SK-N-SH treated with all-trans-retinoic acid at 6 μM for 48 hours (cell line): ENCODE data around the gene PAM16.

ENCODE experiments used
- ATAC-seq: fragments of 200-7000 bp; cut with Tn5 transposase; 3 replicates; pipeline ENCODE4 v1.9.1; 2020; ENCODE audit warnings: mild to moderate bottlenecking, moderate library complexity
- BACH2 ChIP-seq: fragments of 250-450 bp; sonication (Bioruptor Pico); IDR thresholded peaks from 2 replicates; pipeline ENCODE4 v1.9.0; 2021; ENCODE audit warnings: mild to moderate bottlenecking, borderline replicate concordance
- CREB5 ChIP-seq: fragments of 250-450 bp; sonication (Bioruptor Pico); IDR thresholded peaks from 2 replicates; pipeline ENCODE4 v1.5.1; 2020; ENCODE audit warnings: low read depth, mild to moderate bottlenecking, moderate library complexity
- CSDC2 ChIP-seq: fragments of 250-450 bp; sonication (Bioruptor Pico); IDR thresholded peaks from 2 replicates; pipeline ENCODE4 v1.5.0; 2020; ENCODE audit warnings: mild to moderate bottlenecking, moderate library complexity
- CSRNP3 ChIP-seq: fragments of 250-450 bp; sonication (Bioruptor Pico); IDR thresholded peaks from 2 replicates; pipeline ENCODE4 v1.5.1; 2021; ENCODE audit warnings: mild to moderate bottlenecking, moderate library complexity
- ESRRG ChIP-seq: fragments of 250-450 bp; sonication (Bioruptor Pico); IDR thresholded peaks from 2 replicates; pipeline ENCODE4 v1.6.1; 2021; ENCODE audit warnings: mild to moderate bottlenecking
- GLIS3 ChIP-seq: fragments of 250-450 bp; sonication (Bioruptor Pico); IDR thresholded peaks from 2 replicates; pipeline ENCODE4 v1.5.0; 2020; ENCODE audit warnings: mild to moderate bottlenecking, moderate library complexity
- ISL1 ChIP-seq: fragments of 250-450 bp; sonication (Bioruptor Pico); IDR thresholded peaks from 2 replicates; pipeline ENCODE4 v2.1.2; 2022; ENCODE audit warnings: mild to moderate bottlenecking, moderate library complexity
- OSR1 ChIP-seq: fragments of 250-450 bp; sonication (Bioruptor Pico); IDR thresholded peaks from 2 replicates; pipeline ENCODE4 v1.8.0; 2022; ENCODE audit warnings: moderate library complexity, mild to moderate bottlenecking, inconsistent platforms
- PPARA ChIP-seq: fragments of 250-450 bp; sonication (Bioruptor Pico); IDR thresholded peaks from 2 replicates; pipeline ENCODE4 v1.5.0; 2020; ENCODE audit warnings: mild to moderate bottlenecking, borderline replicate concordance
- RARB ChIP-seq: fragments of 250-450 bp; sonication (Bioruptor Pico); IDR thresholded peaks from 2 replicates; pipeline ENCODE4 v1.8.0; 2021; ENCODE audit warnings: mild to moderate bottlenecking, moderate library complexity
- SNAI2 ChIP-seq: fragments of 250-450 bp; sonication (Bioruptor Pico); IDR thresholded peaks from 2 replicates; pipeline ENCODE4 v1.5.0; 2020; ENCODE audit warnings: mild to moderate bottlenecking, moderate library complexity
- TOX ChIP-seq: fragments of 250-450 bp; sonication (Bioruptor Pico); IDR thresholded peaks from 2 replicates; pipeline ENCODE4 v1.8.0; 2021; ENCODE audit warnings: mild to moderate bottlenecking, moderate library complexity, borderline replicate concordance
- TSHZ2 ChIP-seq: fragments of 250-450 bp; sonication (Bioruptor Pico); IDR thresholded peaks from 2 replicates; pipeline ENCODE4 v1.5.0; 2020; ENCODE audit warnings: mild to moderate bottlenecking, moderate library complexity
- ZC3H10 ChIP-seq: fragments of 250-450 bp; sonication (Bioruptor Pico); IDR thresholded peaks from 2 replicates; pipeline ENCODE4 v1.5.1; 2021; ENCODE audit warnings: mild to moderate bottlenecking, moderate library complexity
- ZFP30 ChIP-seq: fragments of 450-650 bp; formaldehyde crosslinking; IDR thresholded peaks from 2 replicates; pipeline ENCODE4 v1.5.0; 2022; ENCODE audit warnings: mild to moderate bottlenecking, moderate library complexity
- ZNF565 ChIP-seq: fragments of 450-650 bp; formaldehyde crosslinking; conservative IDR thresholded peaks from 2 replicates; pipeline ENCODE4 v1.5.0; 2020; ENCODE audit warnings: low read depth, mild to moderate bottlenecking, moderate library complexity
- ZNF70 ChIP-seq: fragments of 450-650 bp; formaldehyde crosslinking; IDR thresholded peaks from 2 replicates; pipeline ENCODE4 v1.5.0; 2020; ENCODE audit warnings: mild to moderate bottlenecking, moderate library complexity
- ZNF8 ChIP-seq: fragments of 450-650 bp; formaldehyde crosslinking; IDR thresholded peaks from 2 replicates; pipeline ENCODE4 v1.5.0; 2020; ENCODE audit warnings: mild to moderate bottlenecking, moderate library complexity

PAM16 gene

DNA sequence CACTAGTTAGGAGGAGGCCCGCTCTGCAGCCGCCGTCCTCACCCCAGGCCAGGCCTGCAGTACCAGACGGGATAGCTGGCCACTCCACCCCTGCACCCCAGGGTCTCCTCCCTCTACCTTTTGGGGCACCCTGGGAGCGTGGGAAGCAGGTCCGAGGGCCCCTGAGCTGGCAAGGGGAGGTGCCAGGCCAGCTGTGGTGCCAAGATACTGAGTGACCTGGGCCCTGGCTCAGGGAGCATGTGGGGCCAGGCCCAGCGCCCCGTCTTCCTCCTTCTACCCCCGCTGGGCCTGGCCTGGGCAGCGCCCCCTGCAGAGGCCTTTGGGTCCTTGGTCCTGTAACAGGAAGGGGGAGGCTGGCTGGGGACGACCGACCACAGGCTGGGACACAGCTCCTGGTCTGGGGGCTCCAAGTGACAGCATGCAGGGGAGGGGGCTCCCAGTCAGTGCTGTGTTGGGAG lies 13.0 kb downstream of the PAM16 start:
- peak; percentile 3; the same call in 2 of the 3 replicates for ATAC-seq
- no peak for TF ChIP-seq SNAI2 (CRISPR knock-in tag)
- TF ChIP-seq ZFP30 (CRISPR knock-in tag): no peak
- no peak for TF ChIP-seq ESRRG (CRISPR knock-in tag)
- no peak for TF ChIP-seq GLIS3 (CRISPR knock-in tag)
- no peak for TF ChIP-seq TSHZ2 (CRISPR knock-in tag)
- TF ChIP-seq OSR1 (CRISPR knock-in tag): no peak
- TF ChIP-seq ZNF565 (CRISPR knock-in tag): no peak
- no peak for TF ChIP-seq RARB (CRISPR knock-in tag)
- TF ChIP-seq CREB5 (CRISPR knock-in tag): no peak
- TF ChIP-seq BACH2 (CRISPR knock-in tag): no peak
- TF ChIP-seq TOX (CRISPR knock-in tag): no peak
- TF ChIP-seq ZNF70 (CRISPR knock-in tag): no peak
- TF ChIP-seq CSDC2 (CRISPR knock-in tag): no peak

DNA sequence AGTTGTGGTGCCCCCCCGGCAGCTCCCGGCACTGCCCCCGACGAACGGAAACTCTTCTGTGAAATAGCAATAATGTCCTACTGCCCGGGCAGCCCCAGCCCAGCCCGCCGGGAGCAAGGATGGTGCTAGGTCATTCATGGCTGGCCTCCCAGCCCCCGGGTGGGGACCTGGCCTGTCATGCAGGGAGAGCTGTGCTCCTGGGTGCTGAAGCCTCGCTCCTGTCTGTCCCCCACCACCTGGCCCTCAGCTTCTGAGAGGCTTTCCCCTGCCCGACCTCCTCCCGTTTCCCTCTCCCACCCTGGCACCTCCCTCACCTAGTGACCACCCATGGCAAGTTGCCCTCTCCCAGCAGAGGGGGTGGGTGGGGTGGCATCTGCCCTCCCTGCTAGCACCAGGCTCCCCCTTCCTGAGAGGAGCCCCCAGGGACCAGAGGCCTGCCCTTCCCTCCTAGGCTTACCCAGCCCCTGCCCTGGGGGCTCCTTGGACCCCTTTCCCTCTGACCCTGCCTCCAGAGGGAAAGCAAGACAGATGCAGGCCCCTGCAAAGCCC lies 13.5 kb downstream of the PAM16 start:
- TF ChIP-seq PPARA (CRISPR knock-in tag) (no peak), ESRRG (CRISPR knock-in tag) (no peak), ZC3H10 (CRISPR knock-in tag) (no peak), TSHZ2 (CRISPR knock-in tag) (no peak), CSRNP3 (CRISPR knock-in tag) (no peak)
- ATAC-seq: no peak

GRCh38 chr16:4336701-4337539 lies 14.2 kb downstream of the PAM16 start:
- ATAC-seq: no peak
- no peak for TF ChIP-seq SNAI2 (CRISPR knock-in tag)
- TF ChIP-seq CSRNP3 (CRISPR knock-in tag): no peak
- no peak for TF ChIP-seq ISL1
- no peak for TF ChIP-seq TSHZ2 (CRISPR knock-in tag)
- TF ChIP-seq CREB5 (CRISPR knock-in tag): no peak
- no peak for TF ChIP-seq ZC3H10 (CRISPR knock-in tag)
- TF ChIP-seq ZNF8 (CRISPR knock-in tag): no peak
